H1 (cell line): Measurements from ENCODE around the gene RBM46. TPM values are rescaled to one million over a fixed set of nuclear protein-coding genes. Genes with fewer than 3 reads are reported as not detected.

Source experiments
- CTCF ChIA-PET: fragments of 300-600 bp; sonication (Branson Sonifier 250); formaldehyde crosslinking; loops from one replicate; lab custom pipeline; 2021; ENCODE audit not compliant: partially characterized antibody; lab: Charles Lee
- POLR2A ChIA-PET: fragments of 300-600 bp; sonication (Branson Sonifier 250); formaldehyde crosslinking; loops from one replicate; lab custom pipeline; 2021; ENCODE audit warnings: inconsistent platforms; ENCODE audit not compliant: partially characterized antibody; lab: Charles Lee
- DNase-seq, 2 experiments: peaks; one replicate each; pipeline versions ENCODE4 v3.0.0 to v3.0.0-alpha.2; 2010 to 2022; ENCODE audit warnings: low spot score in 2 of 2, low read depth in 1 of 2, mixed read lengths in 1 of 2
- FAIRE-seq: peaks from 2 replicates; lab custom pipeline; 2011; peaks lifted over from hg19 to GRCh38; lab: Jason Lieb, UNC
- H2AFZ ChIP-seq: 2 replicates; pipeline ENCODE4 v1.8.1; 2012; ENCODE audit warnings: low read length, inconsistent platforms
- H2AK5ac ChIP-seq: 2 replicates; pipeline ENCODE4 v1.6.1; 2013; ENCODE audit warnings: low read depth, low read length
- H2BK120ac ChIP-seq: replicated peaks from 2 replicates; pipeline ENCODE3; 2013; ENCODE audit warnings: low read depth, low read length, inconsistent platforms
- H2BK12ac ChIP-seq: 2 replicates; pipeline ENCODE4 v1.6.1; 2013; ENCODE audit warnings: low read depth, low read length
- H2BK15ac ChIP-seq: 2 replicates; pipeline ENCODE4 v1.6.1; 2013; ENCODE audit warnings: low read length
- H2BK20ac ChIP-seq: 2 replicates; pipeline ENCODE4 v1.6.1; 2013; ENCODE audit warnings: low read length
- H2BK5ac ChIP-seq: 2 replicates; pipeline ENCODE4 v1.6.1; 2013; ENCODE audit warnings: low read depth, low read length
- H3K14ac ChIP-seq: 2 replicates; pipeline ENCODE4 v1.6.1; 2013; ENCODE audit warnings: inconsistent platforms; ENCODE audit not compliant: insufficient read length
- H3K18ac ChIP-seq: 2 replicates; pipeline ENCODE4 v1.6.1; 2013; ENCODE audit warnings: low read length; ENCODE audit errors: extremely low read depth
- H3K23ac ChIP-seq: 2 replicates; pipeline ENCODE4 v1.6.1; 2013; ENCODE audit warnings: inconsistent platforms; ENCODE audit not compliant: insufficient read length
- H3K23me2 ChIP-seq: 2 replicates; pipeline ENCODE4 v1.6.1; 2013; ENCODE audit warnings: low read depth, low read length
- H3K27ac ChIP-seq: 2 replicates; pipeline ENCODE4 v1.6.1; 2011; ENCODE audit warnings: low read depth, low read length, inconsistent platforms
- H3K27me3 ChIP-seq, 4 experiments: replicated peaks in 1 of 4; 1 replicate in 1 of 4; 2 replicates in 3 of 4; pipeline versions ENCODE4 v1.6.1 to v1.8.1; 2011 to 2013; ENCODE audit warnings: low read length in 3 of 4, mild to moderate bottlenecking in 3 of 4, inconsistent platforms in 2 of 4, mixed read lengths in 2 of 4, moderate library complexity in 1 of 4; ENCODE audit not compliant: control insufficient read depth in 3 of 4, insufficient read depth in 3 of 4; ENCODE audit errors: extremely low read depth in 1 of 4
- H3K36me3 ChIP-seq, 4 experiments: 2 replicates each; pipeline versions ENCODE4 v1.6.1 to v1.8.1; 2011 to 2013; ENCODE audit warnings: mild to moderate bottlenecking in 4 of 4, low read length in 3 of 4, moderate library complexity in 2 of 4, control low read depth in 1 of 4, inconsistent platforms in 1 of 4; ENCODE audit not compliant: insufficient read depth in 4 of 4, control insufficient read depth in 2 of 4
- H3K4ac ChIP-seq: replicated peaks from 2 replicates; pipeline ENCODE3; 2013; ENCODE audit warnings: low read length, low read depth, mixed read lengths, inconsistent platforms; ENCODE audit not compliant: insufficient read length
- H3K4me1 ChIP-seq, 4 experiments: replicated peaks in 1 of 4; 1 replicate in 1 of 4; 2 replicates in 3 of 4; pipeline versions ENCODE4 v1.6.1 to v1.8.1; 2011 to 2013; ENCODE audit warnings: low read length in 3 of 4, inconsistent platforms in 2 of 4, mixed read lengths in 1 of 4; ENCODE audit not compliant: insufficient read depth in 4 of 4, control insufficient read depth in 3 of 4
- H3K4me2 ChIP-seq, 2 experiments: 2 replicates each; pipeline versions ENCODE4 v1.6.1 to v1.8.1; 2011 to 2013; ENCODE audit warnings: low read depth in 2 of 2, low read length in 2 of 2, control low read depth in 1 of 2, inconsistent platforms in 1 of 2, mild to moderate bottlenecking in 1 of 2; ENCODE audit not compliant: insufficient read depth in 1 of 2
- H3K4me3 ChIP-seq, 4 experiments: fragments of 200-600, 300-600 bp in 1 of 4; sonication (generic), shearing (Covaris generic), sonication (Bioruptor Twin) in 1 of 4; 2 replicates each; pipeline versions ENCODE4 v1.5.1 to v1.8.1; 2011 to 2016; ENCODE audit warnings: low read length in 4 of 4, low read depth in 3 of 4, control low read depth in 2 of 4, inconsistent platforms in 2 of 4, mild to moderate bottlenecking in 2 of 4, mixed read lengths in 1 of 4, moderate library complexity in 1 of 4; ENCODE audit not compliant: insufficient read depth in 2 of 4; ENCODE audit errors: extremely low read depth in 1 of 4
- H3K56ac ChIP-seq: replicated peaks from 2 replicates; pipeline ENCODE3; 2013; ENCODE audit warnings: low read depth, mild to moderate bottlenecking, mixed read lengths, low read length, inconsistent platforms; ENCODE audit not compliant: insufficient read length
- H3K79me1 ChIP-seq: 2 replicates; pipeline ENCODE4 v1.6.1; 2013; ENCODE audit warnings: low read depth, low read length, control low read depth
- H3K79me2 ChIP-seq, 2 experiments: 2 replicates each; pipeline versions ENCODE4 v1.6.1 to v1.8.1; 2012 to 2013; ENCODE audit warnings: low read length in 2 of 2, mild to moderate bottlenecking in 2 of 2, inconsistent platforms in 1 of 2; ENCODE audit not compliant: insufficient read depth in 2 of 2, control insufficient read depth in 1 of 2
- H3K9ac ChIP-seq, 4 experiments: replicated peaks in 1 of 4; 1 replicate in 1 of 4; 2 replicates in 3 of 4; pipeline versions ENCODE4 v1.6.1 to v1.8.1; 2011 to 2013; ENCODE audit warnings: low read depth in 3 of 4, low read length in 3 of 4, control low read depth in 2 of 4, mild to moderate bottlenecking in 2 of 4, moderate library complexity in 2 of 4, inconsistent platforms in 1 of 4; ENCODE audit errors: extremely low read depth in 1 of 4
- H3K9me3 ChIP-seq, 2 experiments: 2 replicates each; pipeline versions ENCODE4 v1.6.1 to v1.8.1; 2012 to 2013; ENCODE audit warnings: mild to moderate bottlenecking in 2 of 2, moderate library complexity in 2 of 2, control low read depth in 1 of 2, inconsistent platforms in 1 of 2, low read depth in 1 of 2, low read length in 1 of 2, mixed read lengths in 1 of 2; ENCODE audit not compliant: insufficient read depth in 2 of 2
- H4K20me1 ChIP-seq, 2 experiments: replicated peaks in 1 of 2; 2 replicates each; pipeline versions ENCODE3 to v1.8.1; 2011 to 2013; ENCODE audit warnings: inconsistent platforms in 2 of 2, low read length in 2 of 2, mild to moderate bottlenecking in 1 of 2; ENCODE audit not compliant: insufficient read depth in 2 of 2, control insufficient read depth in 1 of 2
- H4K5ac ChIP-seq: 2 replicates; pipeline ENCODE4 v1.6.1; 2013; ENCODE audit warnings: low read length, low read depth, mixed read lengths, inconsistent platforms; ENCODE audit not compliant: insufficient read length
- H4K8ac ChIP-seq: 2 replicates; pipeline ENCODE4 v1.8.0; 2013; ENCODE audit warnings: mild to moderate bottlenecking, moderate library complexity, low read length, inconsistent platforms; ENCODE audit not compliant: insufficient read depth; ENCODE audit errors: extremely low read depth
- H4K91ac ChIP-seq: replicated peaks from 2 replicates; pipeline ENCODE3; 2013; ENCODE audit warnings: low read length, mixed read lengths, inconsistent platforms; ENCODE audit not compliant: insufficient read length
- ATF2 ChIP-seq: IDR thresholded peaks from 2 replicates; pipeline ENCODE4 v1.6.1; 2012; ENCODE audit warnings: low read length, inconsistent platforms
- KDM5A ChIP-seq: fragments of 200-600 bp; IDR thresholded peaks from 2 replicates; pipeline ENCODE4 v1.7.1; 2012; ENCODE audit warnings: mild to moderate bottlenecking, low read length, inconsistent platforms, mixed read lengths
- RAD21 ChIP-seq, 2 experiments: IDR thresholded peaks in 1 of 2; conservative IDR thresholded peaks in 1 of 2; 2 replicates each; pipeline ENCODE4 v1.6.1; 2011; ENCODE audit warnings: low read depth in 2 of 2, low read length in 2 of 2, improper control_type of control experiment in 1 of 2, inconsistent platforms in 1 of 2, mild to moderate bottlenecking in 1 of 2, moderate library complexity in 1 of 2
- TAF1 ChIP-seq: IDR thresholded peaks from 2 replicates; pipeline ENCODE4 v1.6.1; 2011; ENCODE audit warnings: mild to moderate bottlenecking, low read depth, low read length
- WGBS, 2 experiments: shearing (Covaris generic) in 1 of 2; methylation state at CpG; one replicate each; pipeline versions ENCODE4 v1.1.6 to v1.1.7; 2013 to 2015; ENCODE audit warnings: low lambda C conversion rate in 2 of 2, mixed read lengths in 2 of 2, inconsistent platforms in 1 of 2, low coverage in 1 of 2, missing lambda C conversion rate in 1 of 2; ENCODE audit not compliant: insufficient replicate concordance in 2 of 2, insufficient coverage in 1 of 2, insufficient read length in 1 of 2; ENCODE audit errors: extremely low coverage in 1 of 2, missing lambda C conversion rate in 1 of 2; 5-methylcytosine and 5-hydroxymethylcytosine counted together
- polyA plus RNA-seq, 7 experiments: library from polyadenylated mRNA; depleted of rRNA in 3 of 7; stranded (reverse) in 5 of 7; unstranded in 2 of 7; fragments of >200 nt in 5 of 7; fragments of 200-250 nt in 2 of 7; gene quantifications; 1 replicate in 5 of 7; 2 replicates in 1 of 7; 4 replicates in 1 of 7; pipeline versions ENCODE4 v1.2.1 to v1.2.3, GENCODE V29; 2011 to 2013; ENCODE audit warnings: missing spikeins in 2 of 7, mixed read lengths in 2 of 7
- total RNA-seq: library from RNA; stranded (reverse); fragmentation: NEBNext Ultra II Directional; extraction: Animal tissue kit (Norgen Biotek cat#: 25700); gene quantifications from 2 replicates; pipeline ENCODE4 v1.2.1, GENCODE V29; 2021

RBM46 gene
- total and polyA plus RNA-seq, 2 of the 8 experiments (the other 6 are each of a cell fraction or from before 2014, with no cell fraction given): 0.12 to 0.54 TPM

GRCh38 chr4:154740462-154740861 is 40.6 kb upstream of the RBM46 start:
- peaks cover 2% of the 10 kb centered on the region; the same call in 1 of the 2 replicates for H3K79me1 ChIP-seq
- no peak overlapping the region for H3K18ac ChIP-seq
- H2AK5ac ChIP-seq: no peak overlapping the region
- no peak overlapping the region for H2BK15ac ChIP-seq
- no peak for FAIRE-seq
- H3K4me1 ChIP-seq: peaks cover 9 to 30% (median 22%) of the 10 kb centered on the region in 4 experiments
- no peak overlapping the region for H3K14ac ChIP-seq
- H3K4ac ChIP-seq: no peak overlapping the region
- H4K8ac ChIP-seq: peak overlapping the region; percentile 7; the same call in 1 of the 2 replicates
- CTCF ChIA-PET: interaction anchor here (0.8 to 3.2 kb wide), 13 partner anchors 9 to 181 kb away, joined by 3 to 14 read pairs (median 4); no protein-coding TSS in a partner anchor
- H2AFZ ChIP-seq: no peak overlapping the region
- no peak overlapping the region for H3K56ac ChIP-seq
- H3K9me3 ChIP-seq: no peaks in the 10 kb centered on the region
- peak overlapping the region; percentile 83 to 99 for H3K4me2 ChIP-seq
- no peak overlapping the region for H4K5ac ChIP-seq
- H2BK120ac ChIP-seq: peak overlapping the region; percentile 13
- H3K23me2 ChIP-seq: peaks cover 25% of the 10 kb centered on the region
- peaks cover 0 to 33% (median 26%) of the 10 kb centered on the region in 4 experiments; a peak in 6 of 7 replicates for H3K27me3 ChIP-seq
- H2BK5ac ChIP-seq: no peak overlapping the region; the same call in 1 of the 2 replicates
- peak in 1 of 2 experiments; percentile 51 for DNase-seq
- H4K91ac ChIP-seq: no peak overlapping the region
- peak overlapping the region in 3 of 4 experiments; percentile 6 to 50 (median 15); a peak in 4 of 8 replicates for H3K4me3 ChIP-seq
- H3K36me3 ChIP-seq: no peaks in the 10 kb centered on the region
- H2BK20ac ChIP-seq: no peak overlapping the region; the same call in 1 of the 2 replicates
- H3K27ac ChIP-seq: no peak overlapping the region
- H3K23ac ChIP-seq: no peak overlapping the region
- POLR2A ChIA-PET: interaction anchor here (1.2 to 8.3 kb wide), 4 partner anchors 16 to 185 kb away, joined by 3 to 80 read pairs (median 4); no protein-coding TSS in a partner anchor
- peak overlapping the region; percentile 11; the same call in 1 of the 2 replicates for H2BK12ac ChIP-seq
- peaks cover 0 to 9% of the 10 kb centered on the region in 2 experiments; a peak in 2 of 4 replicates for H3K79me2 ChIP-seq
- no peaks in the 10 kb centered on the region for H4K20me1 ChIP-seq
- no peak overlapping the region for H3K9ac ChIP-seq
- WGBS, 2 experiments: 26% methylated on average over 24 of the region's 24 CpGs; no CpG with 5 or more reads in 1 of the 2 experiments
- TF ChIP-seq ATF2: no peak
- no peak for TF ChIP-seq KDM5A
- TF ChIP-seq RAD21 (IDR thresholded peaks at IDR 0.05 in 1 of 2, conservative IDR thresholded peaks at IDR 0.05 in 1 of 2; ENCODE audit: low read depth in 2 of 2, low read length in 2 of 2): no peak
- no peak for TF ChIP-seq TAF1
